Dendritic cell treated with granulocyte-macrophage colony-stimulating factor and Interleukin-4, amounts not matched to agents 40 ng/mL and 50 ng/mL, for 4 days (primary cell): ENCODE measurements around the gene CDK4.
"Not testable (repeated sequence)": the region's sequence is repeated elsewhere in the genome, so short reads cannot be mapped to it uniquely, and the experiment has no call there.

Experiments
- H3K27ac Mint-ChIP-seq: one replicate; pipeline ENCODE4 v1.8.0; 2022; ENCODE audit warnings: mild to moderate bottlenecking, mixed read lengths
- H3K27me3 Mint-ChIP-seq: one replicate; pipeline ENCODE4 v1.8.0; 2022; ENCODE audit warnings: mild to moderate bottlenecking, mixed read lengths
- H3K36me3 Mint-ChIP-seq: one replicate; pipeline ENCODE4 v1.8.0; 2022; ENCODE audit warnings: low read depth, mixed read lengths
- H3K4me1 Mint-ChIP-seq: one replicate; pipeline ENCODE4 v1.8.0; 2022; ENCODE audit warnings: low read depth, mixed read lengths
- H3K4me3 Mint-ChIP-seq: one replicate; pipeline ENCODE4 v1.8.0; 2022; ENCODE audit warnings: mild to moderate bottlenecking, moderate library complexity, mixed read lengths
- H3K9me3 Mint-ChIP-seq: one replicate; pipeline ENCODE4 v1.8.0; 2022; ENCODE audit warnings: mixed read lengths
- intact Hi-C: fragments of 100-400 bp; cut with micrococcal nuclease; formaldehyde crosslinking; loops from one replicate; pipeline ENCODE4 v1.15.0; 2022

Gene CDK4

GRCh38 chr12:57717846-57718640 is 34.1 kb downstream of the CDK4 start:
- no peak overlapping the region for H3K4me3 Mint-ChIP-seq
- H3K4me1 Mint-ChIP-seq, result no peaks in the 10 kb centered on the region
- no peak overlapping the region for H3K27ac Mint-ChIP-seq
- no peaks in the 10 kb centered on the region for H3K9me3 Mint-ChIP-seq
- peaks cover 86% of the 10 kb centered on the region for H3K36me3 Mint-ChIP-seq
- intact Hi-C loops, result no loop called here
- H3K27me3 Mint-ChIP-seq, result no peaks in the 10 kb centered on the region

GRCh38 chr12:57717131-57717530 is 35.0 kb downstream of the CDK4 start:
- intact Hi-C loops, result no loop called here
- Mint-ChIP-seq H3K4me1 (no peaks in the 10 kb centered on the region), H3K27ac (no peak overlapping the region), H3K9me3 (no peaks in the 10 kb centered on the region), H3K4me3 (no peak overlapping the region), H3K27me3 (no peaks in the 10 kb centered on the region), H3K36me3 (peaks cover 94% of the 10 kb centered on the region)

- Mint-ChIP-seq H3K9me3 (no peaks in the 10 kb centered on the region), H3K36me3 (peaks cover 94% of the 10 kb centered on the region), H3K27ac (no peak overlapping the region), H3K4me1 (no peaks in the 10 kb centered on the region), H3K4me3 (no peak overlapping the region), H3K27me3 (no peaks in the 10 kb centered on the region)
- intact Hi-C loops, result no loop called here
Observed at GRCh38 chr12:57716305-57716704, 35.8 kb downstream of the CDK4 start.

GRCh38 chr12:57715786-57716185 is 36.3 kb downstream of the CDK4 start:
- intact Hi-C loops, result no loop called here
- Mint-ChIP-seq H3K4me1 (no peaks in the 10 kb centered on the region), H3K4me3 (no peak overlapping the region), H3K36me3 (peaks cover 94% of the 10 kb centered on the region), H3K27me3 (no peaks in the 10 kb centered on the region), H3K9me3 (no peaks in the 10 kb centered on the region), H3K27ac (no peak overlapping the region)

- H3K27me3 Mint-ChIP-seq, result not testable (repeated sequence)
Observed at GRCh38 chr12:57715036-57715748, 36.9 kb downstream of the CDK4 start.

GRCh38 chr12:57713209-57713608 is 38.9 kb downstream of the CDK4 start:
- no peaks in the 10 kb centered on the region for H3K9me3 Mint-ChIP-seq
- no peaks in the 10 kb centered on the region for H3K4me1 Mint-ChIP-seq
- H3K36me3 Mint-ChIP-seq, result peaks cover 94% of the 10 kb centered on the region
- H3K4me3 Mint-ChIP-seq, result no peak overlapping the region
- H3K27me3 Mint-ChIP-seq, result no peaks in the 10 kb centered on the region
- no peak overlapping the region for H3K27ac Mint-ChIP-seq
- intact Hi-C loops, result no loop called here

More at GRCh38 chr12:57715036-57715748, 36.9 kb downstream of the CDK4 start:
- H3K27ac Mint-ChIP-seq, H3K9me3 Mint-ChIP-seq, H3K4me3 Mint-ChIP-seq, H3K4me1 Mint-ChIP-seq, intact Hi-C loops: not testable (repeated sequence)
- H3K36me3 Mint-ChIP-seq, result peaks cover 94% of the 10 kb centered on the region

- Mint-ChIP-seq H3K4me1 (no peaks in the 10 kb centered on the region), H3K27me3 (no peaks in the 10 kb centered on the region), H3K9me3 (no peaks in the 10 kb centered on the region), H3K36me3 (peaks cover 91% of the 10 kb centered on the region), H3K27ac (no peak overlapping the region), H3K4me3 (no peak overlapping the region)
- intact Hi-C loops, result no loop called here
Observed at GRCh38 chr12:57712701-57713100, 39.4 kb downstream of the CDK4 start.

GRCh38 chr12:57708296-57708695 is 43.8 kb downstream of the CDK4 start:
- intact Hi-C loops, result no loop called here
- H3K4me1 Mint-ChIP-seq, result no peaks in the 10 kb centered on the region
- H3K27me3 Mint-ChIP-seq, result no peaks in the 10 kb centered on the region
- no peak overlapping the region for H3K4me3 Mint-ChIP-seq
- H3K27ac Mint-ChIP-seq, result no peak overlapping the region
- H3K9me3 Mint-ChIP-seq, result peaks cover 2% of the 10 kb centered on the region
- peaks cover 92% of the 10 kb centered on the region for H3K36me3 Mint-ChIP-seq

- no peak overlapping the region for H3K27ac Mint-ChIP-seq
- H3K36me3 Mint-ChIP-seq, result peaks cover 92% of the 10 kb centered on the region
- intact Hi-C loops, result no loop called here
- H3K4me3 Mint-ChIP-seq, result no peak overlapping the region
- H3K9me3 Mint-ChIP-seq, result peaks cover 13% of the 10 kb centered on the region
- no peaks in the 10 kb centered on the region for H3K27me3 Mint-ChIP-seq
- no peaks in the 10 kb centered on the region for H3K4me1 Mint-ChIP-seq
Observed at GRCh38 chr12:57707250-57707649, 44.9 kb downstream of the CDK4 start.

GRCh38 chr12:57700317-57700716 is 51.8 kb downstream of the CDK4 start:
- peaks cover 37% of the 10 kb centered on the region for H3K36me3 Mint-ChIP-seq
- peaks cover 27% of the 10 kb centered on the region for H3K4me1 Mint-ChIP-seq
- intact Hi-C loops, result no loop called here
- H3K9me3 Mint-ChIP-seq, result peaks cover 13% of the 10 kb centered on the region
- H3K27me3 Mint-ChIP-seq, result no peaks in the 10 kb centered on the region
- no peak overlapping the region for H3K27ac Mint-ChIP-seq
- no peak overlapping the region for H3K4me3 Mint-ChIP-seq

- intact Hi-C loops, result no loop called here
- Mint-ChIP-seq H3K9me3 (peaks cover 12% of the 10 kb centered on the region), H3K4me1 (peaks cover 27% of the 10 kb centered on the region), H3K27me3 (no peaks in the 10 kb centered on the region), H3K27ac (no peak overlapping the region), H3K36me3 (peaks cover 22% of the 10 kb centered on the region), H3K4me3 (no peak overlapping the region)
Observed at GRCh38 chr12:57698414-57698813, 53.7 kb downstream of the CDK4 start.
